Small intestine (tissue), 7 donors: ENCODE data around the gene GPRIN3. TPM values are rescaled to one million over a fixed set of nuclear protein-coding genes. Genes with fewer than 3 reads are reported as not detected.
"Not testable (repeated sequence)": the region's sequence is repeated elsewhere in the genome, so short reads cannot be mapped to it uniquely, and the experiment has no call there.

ENCODE experiments used
- DNase-seq, 2 donors: peaks; one replicate each; pipeline versions ENCODE4 v3.0.0 to v3.0.0-alpha.2; 2013
- FAIRE-seq: peaks from 2 replicates; lab custom pipeline; 2012; peaks lifted over from hg19 to GRCh38; lab: Jason Lieb, UNC
- H3K27ac ChIP-seq, 3 donors: one replicate each; pipeline ENCODE4 v1.5.1; 2013; ENCODE audit warnings: low read length in 2 of 3, mild to moderate bottlenecking in 2 of 3, control low read depth in 1 of 3, inconsistent platforms in 1 of 3, low read depth in 1 of 3, moderate library complexity in 1 of 3
- H3K27me3 ChIP-seq, 3 donors: one replicate each; pipeline ENCODE4 v1.6.1; 2013; ENCODE audit warnings: low read length in 3 of 3, inconsistent platforms in 1 of 3; ENCODE audit not compliant: control insufficient read depth in 3 of 3, insufficient read depth in 3 of 3
- H3K36me3 ChIP-seq, 3 donors: one replicate each; pipeline ENCODE4 v1.6.1; 2013; ENCODE audit warnings: low read length in 3 of 3, inconsistent platforms in 1 of 3, low read depth in 1 of 3, mild to moderate bottlenecking in 1 of 3, moderate library complexity in 1 of 3; ENCODE audit not compliant: control insufficient read depth in 3 of 3, insufficient read depth in 2 of 3
- H3K4me1 ChIP-seq, 3 donors: one replicate each; pipeline ENCODE4 v1.6.1; 2013; ENCODE audit warnings: low read length in 2 of 3, inconsistent platforms in 1 of 3, low read depth in 1 of 3, mild to moderate bottlenecking in 1 of 3, moderate library complexity in 1 of 3; ENCODE audit not compliant: control insufficient read depth in 3 of 3, insufficient read depth in 2 of 3
- H3K4me3 ChIP-seq, 3 donors: one replicate each; pipeline ENCODE4 v1.5.1; 2013; ENCODE audit warnings: low read length in 3 of 3, control low read depth in 1 of 3, inconsistent platforms in 1 of 3, low read depth in 1 of 3, mild to moderate bottlenecking in 1 of 3, moderate library complexity in 1 of 3
- H3K9me3 ChIP-seq, 2 donors: one replicate each; pipeline ENCODE4 v1.6.1; 2013; ENCODE audit warnings: low read depth in 1 of 2, low read length in 1 of 2; ENCODE audit not compliant: control insufficient read depth in 2 of 2, insufficient read depth in 1 of 2
- WGBS, 3 donors: extraction: QIAGEN DNeasy Blood & Tissue Kit; methylation state at CpG; one replicate each; pipeline ENCODE4 v1.1.7; 2013; 5-methylcytosine and 5-hydroxymethylcytosine counted together
- polyA plus RNA-seq, 4 donors: library from polyadenylated mRNA; stranded (reverse) in 3 of 4; unstranded in 1 of 4; fragments of 200-250 nt in 3 of 4; fragments of 120-200 nt in 1 of 4; gene quantifications; one replicate each; pipeline versions ENCODE4 v1.2.1 to v1.2.3, GENCODE V29; 2013
- donor health status: healthy with polysubstance abuse.
- donor health status: control.
- donor health status: control.
- donor health status: Bipolar disorder and iron deficiency.
- donor health status: healthy.

GPRIN3 gene
- polyA plus RNA-seq, 4 donors, result 1.4 to 12.2 (median 3.0) TPM

DNA sequence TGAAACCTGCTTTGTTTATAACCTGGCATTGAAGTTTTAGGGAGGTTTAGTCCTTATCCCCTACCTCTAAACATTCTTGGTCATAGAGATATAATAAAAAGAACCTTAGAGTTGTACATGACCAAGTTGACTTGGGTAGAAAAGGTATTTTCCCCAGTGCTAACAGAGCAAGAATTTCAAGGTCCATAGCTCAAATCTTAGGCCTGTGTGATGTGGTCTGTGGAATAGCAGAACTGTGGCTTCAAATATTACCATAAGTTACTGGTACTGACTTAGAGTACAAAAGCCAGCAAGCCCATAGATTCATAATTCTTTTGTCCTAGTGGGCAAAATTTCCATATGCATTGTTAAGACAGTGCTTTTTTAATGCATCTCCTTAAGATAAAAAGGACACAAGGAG is 91.2 kb downstream of the GPRIN3 start:
- no peak for FAIRE-seq
- H3K4me1 ChIP-seq, result no peaks in the 10 kb centered on the region
- no peaks in the 10 kb centered on the region for H3K27me3 ChIP-seq

DNA sequence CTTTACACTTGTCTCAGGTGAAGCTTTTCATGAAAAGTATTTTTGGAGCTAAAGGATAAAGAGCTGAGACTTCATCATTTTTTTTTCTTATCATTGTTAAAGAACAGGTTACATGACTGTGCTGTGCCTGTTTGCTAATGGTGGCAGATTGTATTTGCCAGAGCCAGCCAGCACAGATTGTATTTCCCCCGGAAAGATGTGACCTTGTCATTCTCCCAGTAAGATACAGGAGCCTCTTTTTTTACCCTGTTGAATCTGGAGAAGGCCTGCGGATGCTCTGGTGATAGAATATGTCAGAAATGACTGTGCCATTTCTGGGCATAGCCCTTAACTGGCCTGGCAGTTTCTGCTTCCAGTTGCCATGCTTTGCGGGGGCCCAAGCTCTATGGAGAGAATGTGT is 91.9 kb downstream of the GPRIN3 start:
- FAIRE-seq, result no peak
- no peak for DNase-seq
- no peaks in the 10 kb centered on the region for H3K36me3 ChIP-seq

More for the DNA sequence above, 91.2 kb downstream of the GPRIN3 start:
- H3K9me3 ChIP-seq, result no peaks in the 10 kb centered on the region
- no peaks in the 10 kb centered on the region for H3K36me3 ChIP-seq
- no peak for DNase-seq
- H3K27ac ChIP-seq, result no peak overlapping the region
- no peak overlapping the region for H3K4me3 ChIP-seq

DNA sequence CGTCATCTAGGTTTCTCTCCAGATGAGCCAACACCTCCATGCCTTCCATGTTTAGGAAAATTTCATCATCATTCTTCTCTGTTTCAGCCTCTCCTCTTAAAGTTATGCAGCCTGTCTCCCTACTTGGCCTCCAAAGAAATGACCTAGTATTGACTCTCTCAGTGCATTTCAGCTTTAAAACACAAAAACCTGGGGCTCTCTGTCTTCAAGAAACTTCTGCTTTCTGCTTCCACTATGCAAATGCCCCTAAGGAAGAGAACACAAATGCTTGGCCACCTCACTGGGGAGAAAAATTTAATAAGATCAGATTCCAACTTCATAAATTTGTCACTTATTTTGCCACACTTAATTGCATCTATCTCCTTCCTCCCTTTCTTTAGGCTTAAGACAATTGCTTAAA is 93.3 kb downstream of the GPRIN3 start:
- Histone ChIP-seq H3K27ac (no peak overlapping the region), H3K9me3 (no peaks in the 10 kb centered on the region), H3K27me3 (no peaks in the 10 kb centered on the region), H3K4me1 (no peaks in the 10 kb centered on the region), H3K4me3 (no peak overlapping the region), H3K36me3 (no peaks in the 10 kb centered on the region)
- no peak for DNase-seq
- 88 to 95% (median 94%) methylated on average over 1 of the region's 1 CpG for WGBS, 3 donors
- FAIRE-seq, result no peak

More for the DNA sequence above, 91.9 kb downstream of the GPRIN3 start:
- H3K4me3 ChIP-seq, result no peak overlapping the region
- H3K27me3 ChIP-seq, result no peaks in the 10 kb centered on the region
- H3K9me3 ChIP-seq, result no peaks in the 10 kb centered on the region
- no peaks in the 10 kb centered on the region for H3K4me1 ChIP-seq
- 57 to 80% (median 77%) methylated on average over 3 of the region's 3 CpGs for WGBS, 3 donors
- H3K27ac ChIP-seq, result no peak overlapping the region

DNA sequence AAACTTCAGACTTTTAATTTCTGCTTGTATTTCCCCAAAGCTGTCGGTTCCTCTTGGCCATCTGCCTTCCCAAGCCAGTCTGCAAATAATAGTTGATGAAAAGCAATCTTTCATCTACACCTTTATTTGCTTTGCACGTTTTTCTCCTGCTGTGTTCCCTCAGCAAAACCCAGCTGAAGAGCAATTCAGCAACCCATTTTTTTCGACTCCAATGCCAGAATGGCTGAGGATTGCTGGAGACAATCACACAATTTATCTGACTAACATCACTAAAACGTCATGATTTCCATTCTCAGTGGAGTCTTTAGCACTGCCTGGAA is 94.3 kb downstream of the GPRIN3 start:
- Histone ChIP-seq H3K27me3 (no peaks in the 10 kb centered on the region), H3K27ac (no peak overlapping the region), H3K4me3 (no peak overlapping the region), H3K36me3 (no peaks in the 10 kb centered on the region), H3K4me1 (no peaks in the 10 kb centered on the region), H3K9me3 (no peaks in the 10 kb centered on the region)
- no peak for FAIRE-seq
- no peak for DNase-seq
- 34 to 48% (median 45%) methylated on average over 4 of the region's 4 CpGs for WGBS, 3 donors

DNA sequence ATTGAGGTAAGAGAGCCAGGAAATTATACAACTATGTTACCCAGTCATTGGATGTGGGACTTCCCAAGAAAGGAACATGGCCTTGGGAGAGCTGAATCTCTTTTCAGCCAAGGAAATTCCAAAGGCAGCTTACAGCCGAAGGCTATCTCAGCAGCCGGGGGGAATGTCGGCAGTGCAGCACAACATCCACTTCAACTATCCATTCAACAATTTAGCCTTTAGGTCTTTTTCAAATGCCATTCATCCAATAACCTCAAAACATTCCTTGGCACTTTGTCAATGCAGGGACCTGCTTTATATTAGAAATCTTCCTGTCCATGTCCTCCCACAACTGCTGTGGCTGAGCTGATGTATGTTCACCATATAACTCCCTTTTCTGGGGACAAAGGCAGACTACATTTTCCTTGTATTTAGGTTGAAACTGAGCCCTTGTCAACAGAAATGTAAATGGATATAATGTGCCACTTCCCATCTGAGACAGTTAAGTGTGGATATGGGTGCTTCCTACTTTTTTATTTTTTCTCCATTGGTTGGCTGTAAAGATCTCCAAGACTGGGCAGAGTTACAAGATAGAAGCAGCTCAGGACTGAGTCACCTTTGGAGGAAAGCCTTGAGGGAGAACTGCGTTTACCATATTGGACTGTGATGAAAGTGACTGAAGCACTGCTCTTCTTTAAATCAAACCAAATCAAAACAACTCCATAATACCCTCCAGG is 94.8 kb downstream of the GPRIN3 start:
- Histone ChIP-seq H3K27ac (no peak overlapping the region), H3K4me1 (no peaks in the 10 kb centered on the region), H3K36me3 (no peaks in the 10 kb centered on the region), H3K9me3 (no peaks in the 10 kb centered on the region), H3K4me3 (no peak overlapping the region), H3K27me3 (no peaks in the 10 kb centered on the region)
- no peak for DNase-seq
- WGBS, 3 donors, result 87 to 96% (median 94%) methylated on average over 4 of the region's 4 CpGs
- FAIRE-seq, result no peak

DNA sequence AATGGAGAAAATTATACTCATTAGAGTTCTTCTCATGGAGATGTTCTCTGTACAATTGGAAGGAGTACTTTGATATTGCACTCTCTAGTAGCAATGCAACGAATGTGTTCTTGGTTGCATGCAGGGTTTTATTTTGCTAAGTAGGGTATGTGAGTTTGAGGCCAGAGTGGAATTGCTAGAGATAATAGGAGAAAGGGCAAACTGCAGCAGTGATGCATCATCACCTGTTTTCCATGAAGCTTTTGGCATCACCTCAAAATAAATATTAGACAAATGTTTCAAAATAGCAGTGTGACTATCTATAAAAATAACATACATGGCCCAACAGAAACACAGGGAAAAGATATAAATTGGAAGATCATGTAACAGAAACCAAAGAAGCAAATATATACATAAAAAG is 103.0 kb downstream of the GPRIN3 start:
- H3K4me1 ChIP-seq, result no peaks in the 10 kb centered on the region
- DNase-seq (no peak), FAIRE-seq (no peak)
- no peaks in the 10 kb centered on the region for H3K36me3 ChIP-seq
- H3K4me3 ChIP-seq, result no peak overlapping the region
- H3K9me3 ChIP-seq, result no peaks in the 10 kb centered on the region
- no peaks in the 10 kb centered on the region for H3K27me3 ChIP-seq
- 57 to 66% (median 61%) methylated on average over 1 of the region's 1 CpG for WGBS, 3 donors
- H3K27ac ChIP-seq, result no peak overlapping the region

DNA sequence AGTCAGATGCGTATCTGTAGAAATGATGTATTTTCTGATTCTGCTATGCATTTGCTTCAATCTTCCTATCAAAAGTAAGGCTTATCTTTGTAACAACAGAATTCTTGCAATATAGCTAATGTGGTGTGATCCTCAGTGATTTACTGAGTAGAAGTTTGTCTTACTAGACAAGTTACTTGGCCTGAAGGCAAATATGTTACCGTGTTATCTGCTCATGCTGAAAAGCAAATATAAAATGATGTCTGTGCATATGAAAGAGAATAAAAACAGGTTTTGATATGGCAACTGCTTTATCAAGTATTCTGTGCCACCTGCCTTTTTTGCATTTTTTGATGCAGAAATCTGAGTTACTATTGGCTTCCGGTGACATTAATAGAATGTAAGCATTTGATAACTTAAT is 103.7 kb downstream of the GPRIN3 start:
- Histone ChIP-seq H3K27ac (no peak overlapping the region), H3K27me3 (no peaks in the 10 kb centered on the region), H3K4me1 (no peaks in the 10 kb centered on the region), H3K4me3 (no peak overlapping the region), H3K9me3 (no peaks in the 10 kb centered on the region), H3K36me3 (no peaks in the 10 kb centered on the region)
- FAIRE-seq (no peak), DNase-seq (no peak)
- WGBS, 3 donors, result 77 to 82% (median 82%) methylated on average over 3 of the region's 3 CpGs

DNA sequence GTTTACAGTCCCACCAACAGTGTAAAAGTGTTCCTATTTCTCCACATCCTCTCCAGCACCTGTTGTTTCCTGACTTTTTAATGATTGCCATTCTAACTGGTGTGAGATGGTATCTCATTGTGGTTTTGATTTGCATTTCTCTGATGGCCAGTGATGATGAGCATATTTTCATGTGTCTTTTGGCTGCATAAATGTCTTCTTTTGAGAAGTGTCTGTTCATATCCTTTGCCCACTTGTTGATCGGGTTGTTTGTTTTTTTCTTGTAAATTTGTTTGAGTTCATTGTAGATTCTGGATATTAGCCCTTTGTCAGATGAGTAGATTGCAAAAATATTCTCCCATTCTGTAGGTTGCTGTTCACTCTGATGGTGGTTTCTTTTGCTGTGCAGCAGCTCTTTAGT is 108.2 kb downstream of the GPRIN3 start:
- H3K27ac ChIP-seq, H3K4me3 ChIP-seq, H3K9me3 ChIP-seq, FAIRE-seq, H3K36me3 ChIP-seq, DNase-seq, H3K27me3 ChIP-seq, H3K4me1 ChIP-seq: not testable (repeated sequence)
- 82 to 93% methylated on average over 1 of the region's 1 CpG; no CpG with 5 or more reads in 1 of the 3 donors for WGBS, 3 donors

DNA sequence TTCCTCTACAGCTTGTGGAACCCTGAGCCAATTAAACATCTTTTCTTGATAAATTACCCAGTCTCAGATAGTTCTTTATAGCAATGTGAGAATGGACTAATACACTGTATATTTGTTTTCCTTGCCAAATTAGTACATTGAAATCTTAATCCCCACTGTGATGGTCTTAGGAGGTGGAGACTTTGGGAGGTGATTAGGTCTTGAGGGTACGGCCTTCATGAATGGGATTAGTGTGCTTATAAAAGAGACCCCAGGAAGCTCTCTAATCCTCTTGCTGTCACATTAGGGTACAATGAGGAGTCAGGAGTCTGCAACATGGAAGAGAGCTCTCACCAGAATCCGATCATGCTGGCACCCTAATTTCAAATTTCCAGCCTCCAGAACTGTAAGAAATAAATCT is 109.7 kb downstream of the GPRIN3 start:
- 87 to 100% (median 99%) methylated on average over 2 of the region's 2 CpGs for WGBS, 3 donors
- FAIRE-seq, result no peak

More for the DNA sequence above, 109.7 kb downstream of the GPRIN3 start:
- no peaks in the 10 kb centered on the region for H3K9me3 ChIP-seq
- peaks cover 0 to 8% (median 0%) of the 10 kb centered on the region in 3 donors for H3K4me1 ChIP-seq
- no peak for DNase-seq
- H3K36me3 ChIP-seq, result no peaks in the 10 kb centered on the region
- H3K27me3 ChIP-seq, result no peaks in the 10 kb centered on the region
- H3K27ac ChIP-seq, result no peak overlapping the region
- H3K4me3 ChIP-seq, result no peak overlapping the region
